H7 (cell line): Measurements from ENCODE around the gene PABPN1. TPM values are rescaled to one million over a fixed set of nuclear protein-coding genes. Genes with fewer than 3 reads are reported as not detected.

Source experiments
- DNase-seq: peaks from one replicate; pipeline ENCODE4 v3.0.0; 2012
- H3K27me3 ChIP-seq: 2 replicates; pipeline ENCODE4 v1.6.0; 2011; ENCODE audit warnings: mild to moderate bottlenecking, low read length; ENCODE audit not compliant: control insufficient read depth, insufficient read depth
- H3K36me3 ChIP-seq: replicated peaks from 2 replicates; pipeline ENCODE4 v1.5.1; 2011; ENCODE audit warnings: low read length; ENCODE audit not compliant: control insufficient read depth, insufficient read depth
- H3K4me3 ChIP-seq: 2 replicates; pipeline ENCODE4 v1.5.1; 2011; ENCODE audit warnings: low read depth, mild to moderate bottlenecking, control low read depth, low read length, moderate library complexity; ENCODE audit not compliant: insufficient read depth
- total RNA-seq: library from RNA; depleted of rRNA; stranded (reverse); fragments of >200 nt; shearing (Covaris generic); gene quantifications from 2 replicates; pipeline ENCODE4 v1.2.3, GENCODE V29; 2014

Gene PABPN1
- total RNA-seq, 1 experiment from 2014 or later: 143 TPM

DNA sequence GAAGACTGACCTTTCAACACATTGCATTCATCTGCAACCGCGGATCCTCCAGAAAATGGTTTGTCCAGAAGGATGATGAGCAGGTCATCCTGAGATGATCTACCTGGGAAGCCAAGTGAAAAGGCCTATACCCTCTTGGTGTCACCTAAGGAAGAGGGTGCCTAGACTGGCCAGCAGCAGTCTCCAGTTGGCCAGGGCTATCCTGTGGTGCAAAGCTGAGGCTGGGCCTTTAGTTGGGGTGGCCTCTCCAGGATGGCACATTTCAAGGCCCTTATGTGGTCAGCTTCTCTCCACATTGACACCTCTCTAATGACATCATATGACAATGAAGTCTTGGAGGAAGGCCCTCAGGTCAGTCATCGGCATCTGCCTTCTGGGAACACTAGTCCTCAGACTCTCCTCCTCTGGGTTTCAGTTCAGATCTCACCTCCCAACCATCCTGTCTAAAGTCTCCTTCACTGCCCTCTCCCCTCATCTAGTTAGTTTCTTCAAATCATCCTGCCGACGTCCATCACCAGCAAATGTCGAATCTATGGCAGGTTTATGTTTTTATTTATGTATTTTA, 34.7 kb downstream of the PABPN1 start:
- Histone ChIP-seq H3K4me3 (no peak overlapping the region), H3K36me3 (peaks cover 1% of the 10 kb centered on the region; the same call in 1 of the 2 replicates), H3K27me3 (peaks cover 16% of the 10 kb centered on the region)
- DNase-seq: peak; percentile 12

DNA sequence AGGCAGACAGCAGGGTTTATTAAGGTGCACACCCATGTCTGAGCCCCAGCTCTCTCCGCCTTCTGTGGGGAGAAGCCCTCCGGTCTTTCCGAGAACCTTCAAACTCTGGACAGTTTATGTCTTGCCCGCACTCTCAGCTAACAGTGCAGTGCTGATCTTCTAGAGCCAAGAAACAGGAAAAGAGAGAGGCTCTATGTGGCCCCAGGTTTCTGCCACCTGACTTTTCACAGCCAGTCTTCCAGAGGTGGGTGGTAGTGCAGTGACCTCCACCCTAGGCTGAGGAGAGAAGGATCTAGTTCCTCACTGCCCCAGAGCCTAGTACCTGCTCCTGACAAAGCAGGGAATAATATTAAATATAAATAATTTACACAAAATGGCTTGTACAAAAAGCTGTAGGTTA, 35.4 kb downstream of the PABPN1 start:
- Histone ChIP-seq H3K36me3 (peaks cover 1% of the 10 kb centered on the region; the same call in 1 of the 2 replicates), H3K27me3 (peaks cover 11% of the 10 kb centered on the region; the same call in 1 of the 2 replicates), H3K4me3 (no peak overlapping the region)
- peak; percentile 11 for DNase-seq

- Histone ChIP-seq H3K4me3 (no peak overlapping the region), H3K36me3 (peaks cover 1% of the 10 kb centered on the region; the same call in 1 of the 2 replicates), H3K27me3 (peaks cover 6% of the 10 kb centered on the region; the same call in 1 of the 2 replicates)
- peak; percentile 14 for DNase-seq
Measured at GRCh38 chr14:23357261-23357660, 36.0 kb downstream of the PABPN1 start.

DNA sequence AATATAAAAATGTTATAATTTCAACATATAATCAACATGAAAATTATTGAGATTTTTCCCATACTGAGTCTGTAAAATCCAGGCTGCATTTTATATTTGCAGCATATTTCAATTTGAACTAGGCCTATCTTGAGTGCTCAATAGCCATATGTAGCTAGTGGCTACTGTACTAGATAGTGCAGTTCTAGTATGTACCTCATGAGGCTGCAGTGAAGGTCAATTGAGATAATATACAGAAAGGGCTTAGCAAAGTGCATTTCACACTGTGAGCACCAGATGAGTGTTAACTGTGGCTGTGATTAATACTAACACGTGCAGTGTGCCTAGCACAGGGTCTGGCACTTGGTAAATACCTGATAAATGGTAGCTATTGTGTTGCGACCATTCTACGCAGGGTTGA, 36.8 kb downstream of the PABPN1 start:
- DNase-seq: peak; percentile 8
- Histone ChIP-seq H3K4me3 (no peak overlapping the region), H3K27me3 (peaks cover 4% of the 10 kb centered on the region; the same call in 1 of the 2 replicates), H3K36me3 (peaks cover 1% of the 10 kb centered on the region; the same call in 1 of the 2 replicates)

DNA sequence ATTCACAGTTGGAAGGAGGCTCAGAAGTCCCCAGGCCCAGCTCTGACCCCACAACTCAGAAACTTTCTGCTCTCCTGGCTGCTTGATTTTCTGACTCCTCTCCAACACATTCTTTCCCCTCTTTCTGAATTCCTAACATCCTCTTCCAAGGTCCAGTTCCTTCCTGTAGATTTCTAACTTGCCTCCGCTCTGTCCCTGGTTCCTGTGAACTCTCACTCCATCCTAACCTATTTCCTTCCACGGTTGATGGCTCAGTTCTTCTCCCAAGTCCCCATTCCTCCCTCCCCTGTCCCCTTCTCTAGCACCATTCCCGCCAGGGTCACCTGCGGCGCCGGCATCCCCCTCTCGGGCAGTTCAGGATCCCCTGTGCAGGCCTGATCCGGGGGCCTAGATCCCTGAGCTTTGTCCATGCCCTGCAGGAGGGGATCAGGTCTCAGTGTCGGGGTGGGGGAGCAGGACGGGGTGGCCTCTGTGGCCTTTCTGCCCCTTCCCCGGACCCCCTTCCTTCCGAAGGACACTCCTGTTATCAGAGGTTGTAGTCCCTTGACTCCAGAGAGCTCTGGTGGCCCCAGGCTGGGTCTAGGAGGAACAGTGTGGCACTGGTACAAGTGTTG, 37.4 kb downstream of the PABPN1 start:
- Histone ChIP-seq H3K36me3 (peaks cover 1% of the 10 kb centered on the region; the same call in 1 of the 2 replicates), H3K27me3 (no peaks in the 10 kb centered on the region; the same call in 1 of the 2 replicates), H3K4me3 (no peak overlapping the region)
- DNase-seq: peak; percentile 46

DNA sequence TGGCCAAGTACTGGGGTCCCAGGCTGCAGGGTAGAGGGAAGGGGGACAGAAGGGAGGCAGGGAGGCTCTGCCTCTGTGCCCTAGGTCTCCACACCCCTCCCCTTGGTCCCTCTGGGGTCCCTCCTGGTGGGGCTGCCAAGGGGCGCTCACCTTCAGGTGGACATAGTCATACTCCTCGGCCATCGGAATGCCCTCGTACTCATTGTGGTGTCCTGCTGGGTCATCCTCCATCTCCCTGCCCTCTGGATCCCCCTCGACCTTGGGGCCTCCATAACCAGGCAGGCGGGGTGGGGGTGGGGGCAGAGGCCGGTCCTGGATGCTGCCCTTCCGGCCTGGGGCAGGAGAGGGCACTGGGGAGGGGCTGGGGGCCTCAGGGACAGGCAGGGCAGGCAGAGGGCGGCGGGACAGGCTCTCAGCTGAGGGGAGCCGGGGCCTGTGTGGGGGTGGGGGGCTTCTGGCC, 37.9 kb downstream of the PABPN1 start:
- peak; percentile 49 for DNase-seq
- peaks cover 1% of the 10 kb centered on the region; the same call in 1 of the 2 replicates for H3K36me3 ChIP-seq
- no peaks in the 10 kb centered on the region; the same call in 1 of the 2 replicates for H3K27me3 ChIP-seq
- no peak overlapping the region for H3K4me3 ChIP-seq

DNA sequence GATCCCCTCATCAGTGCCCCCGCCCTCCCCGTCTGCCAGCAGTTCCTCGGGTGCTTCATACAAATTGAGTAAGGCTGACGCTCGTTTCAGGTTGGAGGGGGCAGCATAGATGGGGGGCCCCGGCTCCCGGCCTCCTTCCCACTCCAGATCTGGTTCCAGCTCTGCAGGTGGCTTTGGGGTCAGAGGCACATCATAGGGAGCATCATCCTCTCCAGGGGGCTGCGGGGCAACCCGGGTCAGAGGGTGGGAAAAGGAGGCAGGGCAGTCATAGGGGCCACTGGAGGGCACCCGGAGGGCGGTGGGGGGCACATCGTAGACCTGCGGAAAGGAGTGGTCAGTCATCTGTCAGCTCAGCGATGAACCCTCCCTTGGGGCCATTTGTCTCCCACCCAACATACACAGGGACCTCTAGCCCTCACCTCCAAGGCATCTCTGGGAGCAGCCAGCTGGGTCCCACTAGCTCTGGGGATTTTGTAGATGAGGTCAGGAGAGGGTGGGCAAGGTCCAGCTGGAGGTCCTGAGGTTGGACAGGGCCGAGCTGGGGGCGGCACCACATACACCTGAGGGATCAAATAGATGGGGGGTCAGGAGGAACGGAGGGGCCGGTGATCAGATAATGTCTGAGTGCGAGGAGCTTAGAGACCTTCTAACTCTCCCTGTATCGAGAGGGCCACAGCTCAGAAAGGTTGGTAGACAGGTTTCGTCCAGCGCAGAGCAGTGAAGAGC, 38.6 kb downstream of the PABPN1 start:
- Histone ChIP-seq H3K27me3 (peaks cover 2% of the 10 kb centered on the region; the same call in 1 of the 2 replicates), H3K36me3 (peaks cover 1% of the 10 kb centered on the region; the same call in 1 of the 2 replicates), H3K4me3 (no peak overlapping the region)
- peak; percentile 30 for DNase-seq

- peak; percentile 89 for DNase-seq
- Histone ChIP-seq H3K27me3 (peaks cover 2% of the 10 kb centered on the region; the same call in 1 of the 2 replicates), H3K36me3 (peaks cover 1% of the 10 kb centered on the region; the same call in 1 of the 2 replicates), H3K4me3 (no peak overlapping the region)
Measured at GRCh38 chr14:23360496-23360895, 39.2 kb downstream of the PABPN1 start.

- Histone ChIP-seq H3K4me3 (no peak overlapping the region), H3K27me3 (peaks cover 2% of the 10 kb centered on the region; the same call in 1 of the 2 replicates), H3K36me3 (peaks cover 1% of the 10 kb centered on the region; the same call in 1 of the 2 replicates)
- DNase-seq: no peak
Measured at GRCh38 chr14:23361320-23361719, 40.1 kb downstream of the PABPN1 start.

- Histone ChIP-seq H3K4me3 (no peak overlapping the region), H3K27me3 (peaks cover 2% of the 10 kb centered on the region; the same call in 1 of the 2 replicates), H3K36me3 (peaks cover 1% of the 10 kb centered on the region; the same call in 1 of the 2 replicates)
- DNase-seq: no peak
Measured at GRCh38 chr14:23361763-23362162, 40.5 kb downstream of the PABPN1 start.

DNA sequence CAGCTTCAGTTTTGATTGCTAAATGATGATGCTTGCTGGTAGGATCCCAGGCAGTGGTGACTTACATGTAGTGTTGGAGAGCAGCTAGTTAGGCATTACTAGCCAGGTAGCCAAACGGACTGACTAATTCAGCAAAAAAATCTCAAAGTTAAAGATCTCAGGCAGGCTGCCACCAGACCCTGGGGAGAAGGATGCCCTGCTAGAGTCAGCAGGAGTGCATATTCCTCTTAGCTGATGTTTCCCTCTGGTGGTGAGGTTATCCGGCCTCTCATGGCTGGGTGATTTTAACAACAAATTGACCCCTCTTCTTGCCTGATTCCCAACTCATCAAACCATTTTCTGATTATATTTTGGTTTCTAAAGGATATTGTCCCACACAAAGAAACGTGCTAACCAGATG, 40.9 kb downstream of the PABPN1 start:
- Histone ChIP-seq H3K36me3 (peaks cover 1% of the 10 kb centered on the region; the same call in 1 of the 2 replicates), H3K27me3 (peaks cover 2% of the 10 kb centered on the region; the same call in 1 of the 2 replicates), H3K4me3 (no peak overlapping the region)
- DNase-seq: peak; percentile 74

- Histone ChIP-seq H3K4me3 (peak overlapping the region; percentile 84), H3K36me3 (no peaks in the 10 kb centered on the region; the same call in 1 of the 2 replicates), H3K27me3 (peaks cover 9% of the 10 kb centered on the region)
- DNase-seq: peak; percentile 89
Measured at GRCh38 chr14:23364164-23365035, 43.1 kb downstream of the PABPN1 start.

GRCh38 chr14:23365036-23365731, 43.9 kb downstream of the PABPN1 start, which contains the start of gene EFS:
Gene EFS, minus strand, starts transcription at chr14:23365172. Its CDS starts 147 bp downstream, at chr14:23365025.
- DNase-seq: peak; percentile 88
- no peaks in the 10 kb centered on the region; the same call in 1 of the 2 replicates for H3K36me3 ChIP-seq

More at GRCh38 chr14:23365036-23365731, 43.9 kb downstream of the PABPN1 start, which contains the start of gene EFS:
- H3K27me3 ChIP-seq: peaks cover 9% of the 10 kb centered on the region
- peak within 1 kb of the TSS; percentile 84 for H3K4me3 ChIP-seq
